NB4 (cell line): Measurements from ENCODE around the gene UROC1.

Experiments used
- DNase-seq: peaks from one replicate; pipeline ENCODE4 v3.0.0; 2010; ENCODE audit warnings: low read depth
- H3K4me3 ChIP-seq: one replicate; pipeline ENCODE4 v1.5.1; 2011; ENCODE audit warnings: mild to moderate bottlenecking, low read depth, low read length, moderate library complexity
- CTCF ChIP-seq: IDR thresholded peaks from one replicate; pipeline ENCODE4 v1.5.1; 2012; ENCODE audit warnings: low read depth, low read length
- MAX ChIP-seq: IDR thresholded peaks from 2 replicates; pipeline ENCODE4 v1.6.1; 2011; ENCODE audit warnings: low read depth, low read length
- MYC ChIP-seq: IDR thresholded peaks from 2 replicates; pipeline ENCODE4 v1.6.1; 2011; ENCODE audit warnings: low read depth, low read length
- POLR2A ChIP-seq: IDR thresholded peaks from 2 replicates; pipeline ENCODE4 v1.6.1; 2011; ENCODE audit warnings: mild to moderate bottlenecking; ENCODE audit not compliant: insufficient read length; ENCODE audit errors: extremely low read depth

The UROC1 gene

GRCh38 chr3:126556637-126557414, 39.3 kb upstream of the UROC1 start:
- no peak for DNase-seq
- H3K4me3 ChIP-seq = no peak overlapping the region
- TF ChIP-seq CTCF = no peak
- no peak for TF ChIP-seq MYC
- no peak for TF ChIP-seq MAX
- no peak for TF ChIP-seq POLR2A

- DNase-seq = no peak
- H3K4me3 ChIP-seq = no peak overlapping the region
- TF ChIP-seq POLR2A (no peak), MAX (no peak), MYC (no peak), CTCF (no peak)
Observed at GRCh38 chr3:126555795-126556636, 38.4 kb upstream of the UROC1 start.

- H3K4me3 ChIP-seq = no peak overlapping the region
- TF ChIP-seq POLR2A = no peak
- no peak for TF ChIP-seq MYC
- DNase-seq = no peak
Observed at GRCh38 chr3:126554560-126555525, 37.3 kb upstream of the UROC1 start.

GRCh38 chr3:126553284-126554084, 35.9 kb upstream of the UROC1 start:
- no peak overlapping the region for H3K4me3 ChIP-seq
- no peak for DNase-seq
- TF ChIP-seq POLR2A (no peak), CTCF (no peak), MAX (no peak), MYC (no peak)

GRCh38 chr3:126552688-126553283, 35.2 kb upstream of the UROC1 start:
- no peak overlapping the region for H3K4me3 ChIP-seq
- no peak for DNase-seq
- TF ChIP-seq POLR2A (no peak), MYC (no peak), CTCF (no peak), MAX (no peak)
